ENCODE measurements around the gene ZNF488. TPM values are rescaled to one million over a fixed set of nuclear protein-coding genes. Genes with fewer than 3 reads are reported as not detected.

Gene ZNF488
- total RNA-seq, 1 donor from 2014 or later: 0.93 TPM

DNA sequence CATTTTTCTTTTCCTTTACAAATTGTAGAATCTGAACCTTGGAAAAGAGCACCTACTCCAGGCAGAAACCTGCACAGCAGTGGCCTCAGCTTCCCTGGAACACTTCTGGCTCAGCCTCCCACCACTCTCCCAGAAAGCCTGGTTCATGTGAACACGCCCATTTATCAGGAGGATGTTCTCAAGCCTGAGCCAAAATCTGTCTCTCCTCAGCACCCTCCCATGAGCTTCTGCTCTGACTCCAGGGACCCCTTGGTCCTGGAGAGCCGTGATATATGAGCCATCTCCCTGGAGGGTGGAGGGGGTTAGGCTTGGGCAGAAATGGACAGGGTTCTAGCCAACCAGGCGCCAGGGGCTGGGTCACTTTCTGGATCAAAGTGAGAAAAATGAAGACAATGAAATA lies 51.7 kb downstream of the ZNF488 start:
- intact Hi-C loops (cut with micrococcal nuclease): no loop called here

GRCh38 chr10:47331954-47332353 lies 52.1 kb downstream of the ZNF488 start:
- intact Hi-C loops (cut with micrococcal nuclease): no loop called here

- intact Hi-C loops (cut with micrococcal nuclease): no loop called here
Measured at GRCh38 chr10:47331491-47331890, 52.6 kb downstream of the ZNF488 start.

DNA sequence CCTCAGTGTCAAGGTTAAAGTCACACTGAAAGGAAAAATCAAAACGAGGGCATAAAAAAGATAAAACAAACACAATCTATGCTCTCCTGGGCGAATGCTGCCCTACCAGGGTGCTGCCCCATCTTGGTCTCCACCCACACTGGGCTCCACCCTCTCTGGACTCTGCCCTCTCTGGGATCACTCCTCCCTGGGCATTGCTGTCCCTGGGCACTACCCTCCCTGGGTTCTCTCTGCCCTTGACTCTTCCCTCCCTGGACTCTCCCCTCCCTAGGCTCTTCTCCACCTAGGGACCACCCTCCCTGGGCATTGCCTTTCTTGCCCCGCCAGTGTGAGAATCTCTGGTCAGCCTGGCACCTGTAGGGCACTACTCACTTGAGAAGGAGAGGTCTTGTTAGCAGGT lies 53.3 kb downstream of the ZNF488 start:
- intact Hi-C loops (cut with micrococcal nuclease): no loop called here

DNA sequence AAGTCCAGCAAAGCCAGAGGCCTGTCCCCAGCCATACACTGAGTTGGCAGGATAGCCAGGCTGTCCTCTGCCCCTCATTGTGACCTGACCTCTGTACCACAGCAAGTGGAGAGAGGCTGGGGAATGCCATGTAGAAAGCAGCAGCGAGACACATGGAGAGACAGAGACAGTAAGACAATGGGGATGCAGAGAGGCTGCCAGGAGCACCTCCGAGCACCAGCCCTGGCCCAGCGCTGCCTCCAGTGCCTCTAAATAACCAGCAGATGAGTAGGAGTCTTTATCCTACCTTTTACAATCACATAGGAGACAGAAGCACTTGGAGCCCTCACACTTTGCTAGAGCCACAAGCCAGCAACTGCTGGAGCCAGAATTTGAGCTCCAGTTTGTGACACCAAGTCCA lies 53.7 kb downstream of the ZNF488 start:
- intact Hi-C loops (cut with micrococcal nuclease): no loop called here

DNA sequence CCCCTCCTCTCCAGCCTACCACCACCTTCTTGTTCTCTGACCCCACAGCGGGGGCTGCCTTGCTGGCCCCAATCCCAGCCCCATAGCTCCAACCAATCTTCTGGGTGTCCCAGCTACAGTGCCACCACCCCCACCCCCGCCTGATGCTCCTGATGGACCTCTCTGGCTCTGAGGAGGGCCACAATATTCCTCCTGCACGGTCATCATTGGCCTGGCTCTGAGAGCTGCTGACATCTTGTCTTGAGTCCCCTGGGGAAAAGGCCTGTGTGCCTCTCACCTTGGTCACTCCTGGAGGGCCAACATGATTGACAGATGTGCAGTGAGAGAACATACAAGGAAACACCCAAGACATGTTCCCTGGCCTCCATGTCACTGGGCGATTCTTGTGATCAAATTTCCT lies 54.2 kb downstream of the ZNF488 start:
- intact Hi-C loops (cut with micrococcal nuclease): no loop called here

DNA sequence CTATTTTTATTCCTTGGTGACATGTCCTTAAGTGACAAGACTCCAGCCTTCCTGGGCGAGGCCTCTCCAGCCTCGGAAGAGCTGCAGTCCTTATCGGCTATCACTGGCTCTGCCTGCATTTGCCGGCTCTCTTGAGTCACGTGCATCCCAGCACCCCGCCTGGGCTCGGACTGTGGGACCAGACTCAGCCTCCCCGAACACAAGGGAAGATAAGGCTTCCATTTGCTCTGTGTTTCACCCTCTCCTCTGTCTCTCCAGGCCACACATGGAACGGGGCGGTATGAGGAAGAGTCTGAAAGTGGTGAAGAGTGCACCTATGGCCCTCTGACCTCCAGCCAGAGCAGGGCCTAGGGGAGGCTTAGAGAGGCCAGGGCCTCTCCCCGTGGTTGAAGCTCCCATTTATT lies 57.2 kb downstream of the ZNF488 start:
- intact Hi-C loops (cut with micrococcal nuclease): no loop called here

- intact Hi-C loops (cut with micrococcal nuclease): no loop called here
Measured at GRCh38 chr10:47326306-47326926, 57.7 kb downstream of the ZNF488 start.

DNA sequence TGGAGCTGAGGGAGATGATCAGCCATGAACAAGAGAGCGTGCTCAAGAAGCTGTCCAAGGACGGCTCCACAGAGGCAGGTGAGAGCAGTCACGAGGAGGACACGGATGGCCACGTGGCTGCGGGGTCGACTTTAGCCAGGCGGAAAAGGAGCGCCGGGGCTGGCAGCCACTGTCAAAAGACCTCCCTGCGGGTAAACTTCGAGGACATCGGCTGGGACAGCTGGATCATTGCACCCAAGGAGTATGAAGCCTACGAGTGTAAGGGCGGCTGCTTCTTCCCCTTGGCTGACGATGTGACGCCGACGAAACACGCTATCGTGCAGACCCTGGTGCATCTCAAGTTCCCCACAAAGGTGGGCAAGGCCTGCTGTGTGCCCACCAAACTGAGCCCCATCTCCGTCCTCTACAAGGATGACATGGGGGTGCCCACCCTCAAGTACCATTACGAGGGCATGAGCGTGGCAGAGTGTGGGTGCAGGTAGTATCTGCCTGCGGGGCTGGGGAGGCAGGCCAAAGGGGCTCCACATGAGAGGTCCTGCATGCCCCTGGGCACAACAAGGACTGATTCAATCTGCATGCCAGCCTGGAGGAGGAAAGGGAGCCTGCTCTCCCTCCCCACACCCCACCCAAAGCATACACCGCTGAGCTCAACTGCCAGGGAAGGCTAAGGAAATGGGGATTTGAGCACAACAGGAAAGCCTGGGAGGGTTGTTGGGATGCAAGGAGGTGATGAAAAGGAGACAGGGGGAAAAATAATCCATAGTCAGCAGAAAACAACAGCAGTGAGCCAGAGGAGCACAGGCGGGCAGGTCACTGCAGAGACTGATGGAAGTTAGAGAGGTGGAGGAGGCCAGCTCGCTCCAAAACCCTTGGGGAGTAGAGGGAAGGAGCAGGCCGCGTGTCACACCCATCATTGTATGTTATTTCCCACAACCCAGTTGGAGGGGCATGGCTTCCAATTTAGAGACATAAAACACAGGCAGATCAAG lies 58.5 kb downstream of the ZNF488 start:
- intact Hi-C loops (cut with micrococcal nuclease): no loop called here

- intact Hi-C loops (cut with micrococcal nuclease): no loop called here
Measured at GRCh38 chr10:47323636-47324296, 60.3 kb downstream of the ZNF488 start.

DNA sequence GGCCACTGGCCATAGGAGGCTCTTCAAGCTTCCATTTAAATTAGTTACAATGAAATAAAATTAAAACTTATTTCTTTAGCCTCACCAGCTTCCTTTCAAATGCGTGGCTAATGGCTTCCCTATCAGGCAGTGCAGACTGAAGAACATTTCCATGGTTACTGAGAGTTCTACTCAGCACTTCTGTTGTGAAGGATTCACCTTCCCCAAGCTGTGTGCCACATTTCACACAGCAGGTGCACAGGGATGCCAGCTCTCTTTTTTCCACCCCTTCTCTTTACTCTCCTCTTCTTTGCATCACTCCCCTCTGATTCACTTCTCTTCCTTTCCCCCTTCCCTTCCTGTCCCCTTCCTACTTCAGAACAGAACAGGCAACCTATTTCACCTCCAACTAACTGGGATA lies 61.0 kb downstream of the ZNF488 start:
- intact Hi-C loops (cut with micrococcal nuclease): no loop called here

- intact Hi-C loops (cut with micrococcal nuclease): no loop called here
Measured at GRCh38 chr10:47322300-47323061, 61.6 kb downstream of the ZNF488 start, which contains the start of gene GDF2. GDF2 (plus strand) TSS chr10:47322454; CDS start chr10:47322669, 215 bp downstream.

DNA sequence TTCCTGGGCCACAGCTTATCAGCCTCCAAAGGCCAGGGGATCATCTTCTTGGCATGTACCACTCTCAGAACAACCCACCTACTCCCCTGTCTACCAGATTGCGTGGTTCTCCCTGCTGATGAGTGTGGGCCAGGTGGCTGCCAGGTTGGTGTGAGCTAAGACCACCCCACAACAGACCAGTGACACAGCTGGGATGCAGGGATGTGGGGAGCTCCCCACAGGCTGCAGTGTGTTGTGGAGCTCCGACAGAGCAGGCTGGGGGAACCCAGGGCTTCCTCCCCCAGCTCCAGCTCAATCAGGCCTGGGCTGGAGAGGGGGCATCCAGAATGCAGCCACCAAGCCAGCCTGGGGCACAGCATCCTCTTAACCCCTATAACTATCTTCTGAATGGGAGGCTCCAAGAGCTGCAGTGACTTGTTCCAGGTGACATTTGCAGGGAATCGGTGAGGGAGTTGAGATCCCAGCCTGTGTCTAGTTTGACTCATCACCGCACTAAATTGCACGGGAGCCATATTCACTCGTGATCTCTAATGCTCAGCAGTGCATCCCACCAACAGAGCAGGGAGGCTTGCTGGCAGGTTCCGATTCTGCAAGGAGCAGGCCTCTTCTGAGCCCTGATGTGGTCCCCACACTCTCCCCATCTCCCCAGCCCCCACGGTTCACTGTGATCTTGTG lies 62.4 kb downstream of the ZNF488 start:
- intact Hi-C loops (cut with micrococcal nuclease): no loop called here

DNA sequence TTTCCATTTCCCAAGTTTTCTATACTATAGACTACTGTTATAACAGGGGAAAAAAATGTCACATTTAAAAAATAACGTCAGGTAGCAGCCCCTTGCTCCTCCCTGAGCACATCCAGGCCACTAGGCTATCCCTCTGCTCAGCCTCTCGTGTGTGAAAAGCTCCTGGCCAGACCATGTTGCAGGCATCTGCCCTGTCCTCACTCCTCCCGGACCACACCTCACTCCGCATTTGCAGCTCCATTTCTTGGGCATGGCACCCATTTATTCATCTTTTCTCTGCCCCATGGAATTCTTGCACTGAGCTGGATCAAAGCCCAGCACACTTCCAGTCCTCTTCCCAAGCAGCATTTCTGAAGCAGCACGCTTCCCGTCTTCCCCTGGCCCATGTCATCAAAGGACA lies 63.3 kb downstream of the ZNF488 start:
- intact Hi-C loops (cut with micrococcal nuclease): no loop called here

GRCh38 chr10:47319784-47320183 lies 64.3 kb downstream of the ZNF488 start:
- intact Hi-C loops (cut with micrococcal nuclease): loop anchor here (10.0 kb wide), 1 partner anchor 155 kb away; no protein-coding TSS in a partner anchor

DNA sequence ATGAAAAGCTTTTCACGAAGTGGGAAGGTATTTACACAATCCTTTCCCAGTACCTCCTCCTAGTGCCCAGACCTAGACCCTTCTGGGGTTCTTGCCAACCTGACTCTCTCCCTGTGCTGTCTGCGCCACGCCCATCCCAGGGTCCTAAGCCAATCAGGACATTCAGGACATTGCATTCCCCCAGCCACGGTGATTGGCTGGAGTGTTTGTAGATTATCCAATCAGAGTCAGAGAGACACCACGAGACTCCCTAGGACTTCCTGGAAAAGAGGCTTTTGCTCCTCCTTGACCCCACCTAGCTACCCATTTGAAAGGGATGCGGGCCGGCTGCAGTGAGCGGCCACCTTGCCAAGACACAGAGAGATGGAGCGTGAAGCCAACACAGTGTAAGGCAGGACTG lies 65.4 kb downstream of the ZNF488 start:
- intact Hi-C loops (cut with micrococcal nuclease): loop anchor here (10.0 kb wide), 1 partner anchor 154 kb away; no protein-coding TSS in a partner anchor

GRCh38 chr10:47317251-47317650 lies 66.8 kb downstream of the ZNF488 start:
- intact Hi-C loops (cut with micrococcal nuclease): loop anchor here (10.0 kb wide), 1 partner anchor 152 kb away; no protein-coding TSS in a partner anchor

DNA sequence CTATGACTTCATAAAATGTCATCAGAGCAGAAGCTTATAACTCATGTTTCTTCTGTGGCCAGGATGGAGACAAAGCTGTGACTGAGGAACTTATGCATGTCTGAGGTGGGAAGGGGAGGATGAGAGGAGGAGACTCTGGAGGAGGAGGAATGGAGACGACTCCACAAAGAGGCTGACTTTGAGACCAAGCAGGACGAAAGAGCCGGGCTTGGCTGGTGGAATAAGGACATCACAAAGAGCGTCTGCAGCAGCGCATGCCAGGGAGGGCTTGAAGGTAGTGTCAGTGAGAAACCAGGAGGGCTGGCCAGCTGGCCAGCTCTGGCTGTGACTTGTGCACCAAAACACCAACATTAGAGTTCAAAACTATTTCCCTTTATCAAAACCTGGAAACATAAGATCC lies 68.0 kb downstream of the ZNF488 start:
- intact Hi-C loops (cut with micrococcal nuclease): loop anchor here (10.0 kb wide), 1 partner anchor 151 kb away; no protein-coding TSS in a partner anchor

All from T-helper 2 cell treated with Interferon-gamma antibody and Interleukin-4, amounts not matched to agents 100 ng/mL and 5 ng/mL, for 36 hours (primary cell).